ENCODE measurements around the gene RIT2. TPM values are rescaled to one million over a fixed set of nuclear protein-coding genes. Genes with fewer than 3 reads are reported as not detected.

Gene RIT2
- total RNA-seq, 4 donors from 2014 or later, result not detected

GRCh38 chr18:43158381-43158780, 42.9 kb upstream of the RIT2 start:
- 33% methylated on average over 2 of the region's 2 CpGs for WGBS
- H3K27ac ChIP-seq, result no peak overlapping the region
- no peak for DNase-seq (ENCODE audit: low spot score in 2 of 2)
- H3K4me3 ChIP-seq, result no peak overlapping the region
- no peak for TF ChIP-seq EP300 (IDR thresholded peaks at IDR 0.05)
- TF ChIP-seq CTCF (IDR thresholded peaks at IDR 0.05), result no peak
- TF ChIP-seq POLR2AphosphoS5 (IDR thresholded peaks at IDR 0.05), result no peak
- no peak for TF ChIP-seq POLR2A (IDR thresholded peaks at IDR 0.05)
- H3K4me1 ChIP-seq, result no peaks in the 10 kb centered on the region
- H3K9me3 ChIP-seq, result no peaks in the 10 kb centered on the region
- no peaks in the 10 kb centered on the region for H3K36me3 ChIP-seq
- H3K27me3 ChIP-seq, result no peaks in the 10 kb centered on the region

GRCh38 chr18:43155842-43156241, 40.4 kb upstream of the RIT2 start:
- Histone ChIP-seq H3K4me1 (no peaks in the 10 kb centered on the region), H3K36me3 (no peaks in the 10 kb centered on the region), H3K27me3 (no peaks in the 10 kb centered on the region), H3K4me3 (no peak overlapping the region), H3K9me3 (no peaks in the 10 kb centered on the region), H3K27ac (no peak overlapping the region)
- no peak for DNase-seq (ENCODE audit: low spot score in 2 of 2)
- TF ChIP-seq CTCF (IDR thresholded peaks at IDR 0.05), result no peak
- no peak for TF ChIP-seq EP300 (IDR thresholded peaks at IDR 0.05)
- no peak for TF ChIP-seq POLR2A (IDR thresholded peaks at IDR 0.05)
- TF ChIP-seq POLR2AphosphoS5 (IDR thresholded peaks at IDR 0.05), result no peak
- 89% methylated on average over 3 of the region's 3 CpGs for WGBS

GRCh38 chr18:43148231-43148630, 32.7 kb upstream of the RIT2 start:
- Histone ChIP-seq H3K4me1 (no peaks in the 10 kb centered on the region), H3K9me3 (no peaks in the 10 kb centered on the region), H3K4me3 (no peak overlapping the region), H3K27ac (no peak overlapping the region), H3K27me3 (no peaks in the 10 kb centered on the region), H3K36me3 (no peaks in the 10 kb centered on the region)
- DNase-seq (ENCODE audit: low spot score in 2 of 2), result no peak
- no peak for TF ChIP-seq POLR2A (IDR thresholded peaks at IDR 0.05)
- no peak for TF ChIP-seq POLR2AphosphoS5 (IDR thresholded peaks at IDR 0.05)
- TF ChIP-seq CTCF (IDR thresholded peaks at IDR 0.05), result no peak
- TF ChIP-seq EP300 (IDR thresholded peaks at IDR 0.05), result no peak
- 50% methylated on average over 2 of the region's 2 CpGs for WGBS

- no peak for TF ChIP-seq CTCF (IDR thresholded peaks at IDR 0.05)
- TF ChIP-seq EP300 (IDR thresholded peaks at IDR 0.05), result no peak
- no peak for TF ChIP-seq POLR2A (IDR thresholded peaks at IDR 0.05)
- no peak for TF ChIP-seq POLR2AphosphoS5 (IDR thresholded peaks at IDR 0.05)
- WGBS, result 51% methylated on average over 2 of the region's 2 CpGs
- Histone ChIP-seq H3K27ac (no peak overlapping the region), H3K9me3 (no peaks in the 10 kb centered on the region), H3K27me3 (no peaks in the 10 kb centered on the region), H3K36me3 (no peaks in the 10 kb centered on the region), H3K4me1 (no peaks in the 10 kb centered on the region), H3K4me3 (no peak overlapping the region)
- no peak for DNase-seq (ENCODE audit: low spot score in 2 of 2)
Measured at GRCh38 chr18:43141208-43141607, 25.7 kb upstream of the RIT2 start.

- H3K9me3 ChIP-seq, result no peaks in the 10 kb centered on the region
- no peak overlapping the region for H3K4me3 ChIP-seq
- no peaks in the 10 kb centered on the region for H3K36me3 ChIP-seq
- no peak for TF ChIP-seq CTCF (IDR thresholded peaks at IDR 0.05)
- no peak for TF ChIP-seq EP300 (IDR thresholded peaks at IDR 0.05)
- TF ChIP-seq POLR2A (IDR thresholded peaks at IDR 0.05), result no peak
- no peak for TF ChIP-seq POLR2AphosphoS5 (IDR thresholded peaks at IDR 0.05)
- H3K27ac ChIP-seq, result no peak overlapping the region
- no peak for DNase-seq (ENCODE audit: low spot score in 2 of 2)
- H3K4me1 ChIP-seq, result no peaks in the 10 kb centered on the region
- 85% methylated on average over 8 of the region's 21 CpGs for WGBS
- H3K27me3 ChIP-seq, result no peaks in the 10 kb centered on the region
Measured at GRCh38 chr18:43139288-43139946, 23.9 kb upstream of the RIT2 start.
